HL-60 (cell line): ENCODE data around the gene TCHP.

Experiments used
- DNase-seq, 2 experiments: peaks; one replicate each; pipeline ENCODE4 v3.0.0-alpha.2; 2010 to 2020; ENCODE audit warnings: low read depth in 1 of 2, low spot score in 1 of 2
- H3K27ac ChIP-seq: fragments of 250-450 bp; sonication (Bioruptor Pico); replicated peaks from 2 replicates; pipeline ENCODE4 v1.5.1; 2020; ENCODE audit warnings: mild to moderate bottlenecking, moderate library complexity
- H3K27me3 ChIP-seq: fragments of 250-450 bp; sonication (Bioruptor Pico); 2 replicates; pipeline ENCODE4 v1.5.1; 2021; ENCODE audit warnings: mild to moderate bottlenecking, moderate library complexity; ENCODE audit not compliant: insufficient read depth, poor library complexity, severe bottlenecking
- H3K4me3 ChIP-seq: replicated peaks from 2 replicates; pipeline ENCODE4 v1.5.1; 2011; ENCODE audit warnings: mild to moderate bottlenecking, control low read depth, low read length; ENCODE audit not compliant: insufficient read depth
- CTCF ChIP-seq: IDR thresholded peaks from one replicate; pipeline ENCODE4 v1.5.1; 2011; ENCODE audit warnings: low read length, control low read depth, inconsistent platforms; ENCODE audit not compliant: insufficient read depth
- GABPA ChIP-seq: IDR thresholded peaks from 2 replicates; pipeline ENCODE4 v1.6.1; 2012; ENCODE audit warnings: low read depth
- POLR2AphosphoS5 ChIP-seq: IDR thresholded peaks from 2 replicates; pipeline ENCODE4 v1.6.1; 2012; ENCODE audit warnings: low read depth
- REST ChIP-seq: IDR thresholded peaks from 2 replicates; pipeline ENCODE4 v1.6.1; 2012; ENCODE audit warnings: low read depth; ENCODE audit not compliant: insufficient replicate concordance
- SPI1 ChIP-seq: IDR thresholded peaks from 2 replicates; pipeline ENCODE4 v1.6.1; 2012; ENCODE audit warnings: low read depth, mild to moderate bottlenecking, borderline replicate concordance

TCHP gene

GRCh38 chr12:109963743-109964429, 63.8 kb downstream of the TCHP start:
- no peak for DNase-seq
- no peaks in the 10 kb centered on the region for H3K27me3 ChIP-seq
- H3K27ac ChIP-seq: no peak overlapping the region
- H3K4me3 ChIP-seq: no peak overlapping the region
- TF ChIP-seq POLR2AphosphoS5: no peak
- no peak for TF ChIP-seq CTCF
- TF ChIP-seq SPI1: no peak
- no peak for TF ChIP-seq REST
- no peak for TF ChIP-seq GABPA

GRCh38 chr12:109966546-109966945, 66.5 kb downstream of the TCHP start:
- no peak for DNase-seq
- Histone ChIP-seq H3K27ac (no peak overlapping the region), H3K4me3 (no peak overlapping the region), H3K27me3 (no peaks in the 10 kb centered on the region)
- TF ChIP-seq GABPA: no peak
- no peak for TF ChIP-seq SPI1
- no peak for TF ChIP-seq REST
- TF ChIP-seq CTCF: no peak
- TF ChIP-seq POLR2AphosphoS5: no peak

GRCh38 chr12:109967383-109968031, 67.4 kb downstream of the TCHP start:
- TF ChIP-seq REST (no peak), SPI1 (no peak), GABPA (no peak), CTCF (no peak), POLR2AphosphoS5 (no peak)
- Histone ChIP-seq H3K27me3 (no peaks in the 10 kb centered on the region), H3K4me3 (no peak overlapping the region), H3K27ac (no peak overlapping the region)
- DNase-seq: no peak
